NCI-H2227 (cell line): ENCODE measurements around the gene CCT8L2.
"Not testable (repeated sequence)": the region's sequence is repeated elsewhere in the genome, so short reads cannot be mapped to it uniquely, and the experiment has no call there.

ENCODE experiments used
- DNase-seq: peaks from one replicate; lab custom pipeline; 2025; ENCODE audit not compliant: unreplicated experiment; lab: John Stamatoyannopoulos, UW

Gene CCT8L2

GRCh38 chr22:16559996-16560395 is 32.6 kb downstream of the CCT8L2 start:
- DNase-seq = not testable (repeated sequence)

- DNase-seq = no peak
Measured at GRCh38 chr22:16559056-16559955, 33.3 kb downstream of the CCT8L2 start.

DNA sequence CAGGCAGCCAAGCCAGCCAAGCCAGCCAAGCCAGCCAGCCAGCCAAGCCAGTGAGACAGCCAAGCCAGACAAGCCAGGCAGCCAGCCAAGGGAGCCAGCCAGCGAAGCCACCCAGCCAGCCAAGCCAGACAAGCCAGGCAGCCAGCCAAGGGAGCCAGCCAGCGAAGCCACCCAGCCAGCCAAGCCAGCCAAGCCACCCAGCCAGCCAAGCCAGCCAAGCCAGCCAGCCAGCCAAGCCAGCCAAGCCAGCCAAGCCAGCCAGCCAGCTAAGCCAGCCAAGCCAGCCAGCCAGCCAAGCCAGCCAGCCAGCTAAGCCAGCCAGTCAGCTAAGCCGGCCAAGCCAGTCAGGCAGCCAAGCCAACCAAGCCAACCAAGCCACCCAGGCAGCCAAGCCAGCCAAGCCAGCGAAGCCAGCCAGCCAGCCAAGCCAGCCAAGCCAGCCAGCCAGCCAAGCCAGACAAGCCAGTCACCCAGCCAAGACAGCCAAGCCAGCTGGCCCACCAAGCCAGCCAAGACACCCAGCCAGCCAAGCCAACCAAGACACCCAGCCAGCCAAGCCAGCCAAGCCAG is 34.1 kb downstream of the CCT8L2 start:
- not testable (repeated sequence) for DNase-seq

DNA sequence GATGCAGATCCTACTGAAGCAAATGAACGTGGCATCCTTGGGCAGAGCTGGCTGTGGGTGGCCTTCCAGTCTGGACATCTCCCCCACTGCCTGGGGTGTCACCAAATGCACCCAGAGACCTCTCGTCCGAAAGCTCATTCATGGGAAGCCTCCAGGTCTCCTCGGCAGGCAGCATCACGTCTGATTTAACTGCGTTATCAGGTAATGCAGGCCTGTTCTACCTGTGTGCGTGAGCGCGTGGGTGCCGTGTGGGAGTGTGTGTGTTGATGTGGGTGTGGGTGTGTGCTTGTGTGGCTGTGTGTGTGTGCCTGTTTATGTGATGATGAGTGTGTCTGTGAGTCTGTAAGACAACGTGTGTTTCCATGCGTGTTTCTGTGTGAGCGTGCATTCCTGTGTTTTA is 35.1 kb downstream of the CCT8L2 start:
- not testable (repeated sequence) for DNase-seq

GRCh38 chr22:16555077-16555994 is 37.3 kb downstream of the CCT8L2 start:
- DNase-seq = not testable (repeated sequence)

GRCh38 chr22:16543310-16543709 is 49.3 kb downstream of the CCT8L2 start:
- DNase-seq = not testable (repeated sequence)
